ENCODE results near the gene SLC16A5. TPM values are rescaled to one million over a fixed set of nuclear protein-coding genes. Genes with fewer than 3 reads are reported as not detected.

SLC16A5 gene
- total RNA-seq, 1 donor from 2014 or later = 16.4 TPM

DNA sequence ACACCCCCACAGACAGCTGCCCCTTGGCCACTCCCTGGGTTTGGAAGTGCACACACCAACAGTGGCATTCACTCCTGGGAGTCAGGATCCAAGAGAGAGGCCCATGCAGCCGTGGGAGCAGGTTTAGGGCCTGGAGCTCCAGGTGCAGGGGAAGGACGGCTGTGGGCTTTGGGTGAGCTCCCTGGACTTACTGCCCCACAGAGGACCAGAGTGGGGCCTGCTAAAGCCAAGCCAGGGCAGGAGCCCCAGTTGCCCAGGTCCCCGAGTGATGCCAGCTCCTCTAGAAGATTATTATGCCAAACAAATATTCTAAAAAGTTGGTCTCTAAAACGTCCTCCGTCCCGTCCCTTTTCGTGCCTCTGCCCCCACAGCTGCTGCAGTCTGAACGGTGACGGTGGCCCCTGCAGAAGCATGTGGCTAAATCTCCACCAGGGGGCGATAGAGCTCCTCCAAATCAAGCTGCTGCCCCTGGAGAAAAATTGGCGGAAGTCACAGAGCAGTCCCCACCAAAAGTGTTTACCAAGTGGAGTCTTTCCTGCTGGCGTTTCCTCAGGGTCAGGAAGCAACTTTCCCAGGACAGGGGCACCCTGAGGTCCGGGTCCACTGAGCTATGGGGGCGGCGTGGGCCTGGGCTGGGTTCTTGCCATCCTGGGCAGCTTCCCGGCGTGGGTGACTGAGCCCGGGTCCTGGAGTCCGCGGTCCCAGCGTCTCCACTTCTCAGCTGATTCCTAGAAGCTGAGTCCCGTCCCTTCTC is 26.2 kb downstream of the SLC16A5 start:
- peaks cover 11% of the 10 kb centered on the region for H3K36me3 Mint-ChIP-seq
- H3K4me1 Mint-ChIP-seq (ENCODE audit: unreplicated experiment) = peaks cover 25% of the 10 kb centered on the region
- no peaks in the 10 kb centered on the region for H3K9me3 Mint-ChIP-seq
- peaks cover under 1% of the 10 kb centered on the region for H3K27me3 Mint-ChIP-seq
- peak; percentile 97 for TF ChIP-seq CTCF (conservative IDR thresholded peaks at IDR 0.05)
- DNase-seq (ENCODE audit: extremely low spot score, unreplicated experiment) = peak; percentile 88
- H3K27ac Mint-ChIP-seq = peak overlapping the region; percentile 84
- peak overlapping the region; percentile 76 for H3K4me3 Mint-ChIP-seq

GRCh38 chr17:75114552-75115314 is 27.0 kb downstream of the SLC16A5 start:
- no peak for DNase-seq (ENCODE audit: extremely low spot score, unreplicated experiment)
- Mint-ChIP-seq H3K36me3 (peaks cover 11% of the 10 kb centered on the region), H3K27me3 (no peaks in the 10 kb centered on the region), H3K27ac (no peak overlapping the region), H3K9me3 (no peaks in the 10 kb centered on the region), H3K4me1 (ENCODE audit: unreplicated experiment) (peaks cover 25% of the 10 kb centered on the region), H3K4me3 (peak overlapping the region; percentile 21)
- TF ChIP-seq CTCF (conservative IDR thresholded peaks at IDR 0.05) = no peak

DNA sequence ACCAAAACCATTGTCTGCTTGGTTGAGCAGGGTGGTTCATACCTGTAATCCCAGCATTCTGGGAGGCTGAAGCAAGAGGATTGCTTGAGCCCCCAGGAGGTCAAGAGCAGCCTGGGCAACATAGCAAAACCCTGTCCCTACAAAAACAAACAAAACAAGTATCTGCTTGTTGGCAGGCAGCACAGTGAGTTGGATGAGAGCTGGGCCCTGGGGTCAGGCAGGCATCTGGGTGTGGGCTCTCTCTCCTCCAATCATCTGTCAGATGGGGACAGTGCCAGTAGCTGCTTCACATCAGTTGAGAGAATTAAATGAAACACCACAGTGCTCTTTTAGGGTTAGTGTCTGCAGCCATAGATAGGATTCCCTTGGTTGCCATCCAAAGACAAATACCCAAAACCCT is 27.8 kb downstream of the SLC16A5 start:
- no peak for TF ChIP-seq CTCF (conservative IDR thresholded peaks at IDR 0.05)
- peaks cover 22% of the 10 kb centered on the region for H3K4me1 Mint-ChIP-seq (ENCODE audit: unreplicated experiment)
- no peak overlapping the region for H3K4me3 Mint-ChIP-seq
- peaks cover 15% of the 10 kb centered on the region for H3K36me3 Mint-ChIP-seq
- no peak overlapping the region for H3K27ac Mint-ChIP-seq
- no peaks in the 10 kb centered on the region for H3K9me3 Mint-ChIP-seq
- no peaks in the 10 kb centered on the region for H3K27me3 Mint-ChIP-seq
- no peak for DNase-seq (ENCODE audit: extremely low spot score, unreplicated experiment)

GRCh38 chr17:75116737-75117136 is 29.0 kb downstream of the SLC16A5 start:
- peaks cover 16% of the 10 kb centered on the region for H3K36me3 Mint-ChIP-seq
- no peak overlapping the region for H3K27ac Mint-ChIP-seq
- no peak overlapping the region for H3K4me3 Mint-ChIP-seq

DNA sequence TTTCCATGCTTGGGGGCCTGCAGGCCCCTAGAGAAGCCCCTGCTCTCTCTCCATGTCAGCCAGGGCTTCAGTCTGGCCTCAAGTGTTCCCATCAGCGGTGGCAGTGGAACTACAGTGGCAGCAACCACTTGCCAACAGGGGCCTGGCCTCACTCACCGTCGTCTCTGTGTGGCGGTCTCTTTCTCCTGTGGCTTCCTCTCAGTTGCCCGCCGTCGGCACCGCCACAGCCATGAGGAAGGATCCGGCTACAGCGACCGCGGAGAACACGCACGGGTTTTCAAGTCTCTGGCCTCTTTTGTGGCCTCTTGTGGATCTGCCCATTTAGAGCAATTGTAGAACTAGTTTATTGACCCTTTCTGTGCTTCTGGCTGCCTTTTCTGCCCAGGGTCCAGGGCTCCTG is 30.6 kb downstream of the SLC16A5 start:
- Mint-ChIP-seq H3K27me3 (no peaks in the 10 kb centered on the region), H3K4me3 (no peak overlapping the region), H3K4me1 (ENCODE audit: unreplicated experiment) (peaks cover 14% of the 10 kb centered on the region), H3K27ac (no peak overlapping the region), H3K9me3 (no peaks in the 10 kb centered on the region), H3K36me3 (peaks cover 11% of the 10 kb centered on the region)
- TF ChIP-seq CTCF (conservative IDR thresholded peaks at IDR 0.05) = no peak
- no peak for DNase-seq (ENCODE audit: extremely low spot score, unreplicated experiment)

More at GRCh38 chr17:75116737-75117136, 29.0 kb downstream of the SLC16A5 start:
- TF ChIP-seq CTCF (conservative IDR thresholded peaks at IDR 0.05) = no peak
- Mint-ChIP-seq H3K9me3 (no peaks in the 10 kb centered on the region), H3K4me1 (ENCODE audit: unreplicated experiment) (peaks cover 19% of the 10 kb centered on the region), H3K27me3 (no peaks in the 10 kb centered on the region)
- no peak for DNase-seq (ENCODE audit: extremely low spot score, unreplicated experiment)
